Stimulated activated CD8-positive, alpha-beta memory T cell treated with anti-CD3 and anti-CD28 coated beads, Interleukin-7, amount 100 ng/mL, for 48 hours (primary cell): ENCODE measurements around the gene CHD1L.
A peak's percentile ranks its signal among the peaks of the same experiment; 100 is the strongest.
"Not testable (repeated sequence)": the region's sequence is repeated elsewhere in the genome, so short reads cannot be mapped to it uniquely, and the experiment has no call there.

ENCODE experiments used
- DNase-seq, 2 donors: peaks; one replicate each; pipeline ENCODE4 v3.0.0-alpha.2; 2020; ENCODE audit warnings: low read depth in 1 of 2; ENCODE audit errors: extremely low read depth in 1 of 2

CHD1L gene

GRCh38 chr1:147242449-147243227 lies at the start of gene CHD1L:
Gene CHD1L (plus strand): TSS chr1:147242684. CDS start chr1:147242704, 20 bp downstream.
- peak; percentile 89 for DNase-seq

- DNase-seq: not testable (repeated sequence)
Observed at GRCh38 chr1:147197324-147197723, 45.2 kb upstream of the CHD1L start.

DNA sequence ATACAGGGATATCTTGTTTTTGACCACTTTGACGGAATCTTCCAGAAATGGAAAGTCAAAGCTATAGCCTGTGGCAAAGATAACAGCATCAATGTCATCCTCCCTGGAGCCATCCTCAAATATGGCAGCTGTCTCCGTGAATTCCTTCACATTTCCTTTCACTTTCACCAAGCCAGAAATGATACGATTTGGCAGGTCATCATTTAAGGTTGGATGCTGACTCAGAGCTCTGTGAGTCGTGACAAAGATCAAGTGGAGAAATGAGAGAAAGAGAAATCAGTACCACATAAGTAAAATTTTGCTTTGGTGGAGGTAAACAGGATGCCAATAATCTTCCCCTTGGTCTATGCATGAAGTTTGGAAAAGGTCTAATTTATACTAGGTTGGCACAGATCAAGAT lies 41.2 kb upstream of the CHD1L start:
- no peak for DNase-seq

- DNase-seq: no peak
Observed at GRCh38 chr1:147201786-147202185, 40.7 kb upstream of the CHD1L start.

DNA sequence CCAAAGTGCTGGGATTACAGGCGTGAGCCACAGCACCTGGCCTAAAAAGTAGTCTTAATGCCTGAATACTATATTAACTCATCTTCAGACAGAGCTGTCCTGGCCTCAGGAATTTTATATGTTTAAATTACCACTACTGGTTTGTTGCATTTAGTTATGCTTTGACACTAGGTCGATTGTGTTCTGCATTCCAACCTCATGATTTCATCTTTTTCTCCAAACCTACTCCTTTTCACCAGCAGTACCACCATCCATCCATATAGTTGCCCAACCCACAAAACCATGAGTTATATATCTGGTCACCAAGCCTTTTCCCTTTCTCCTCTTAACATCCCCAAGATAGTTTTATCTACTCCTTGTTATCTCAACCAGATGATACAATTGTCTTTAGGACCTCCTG lies 39.9 kb upstream of the CHD1L start:
- DNase-seq: no peak

DNA sequence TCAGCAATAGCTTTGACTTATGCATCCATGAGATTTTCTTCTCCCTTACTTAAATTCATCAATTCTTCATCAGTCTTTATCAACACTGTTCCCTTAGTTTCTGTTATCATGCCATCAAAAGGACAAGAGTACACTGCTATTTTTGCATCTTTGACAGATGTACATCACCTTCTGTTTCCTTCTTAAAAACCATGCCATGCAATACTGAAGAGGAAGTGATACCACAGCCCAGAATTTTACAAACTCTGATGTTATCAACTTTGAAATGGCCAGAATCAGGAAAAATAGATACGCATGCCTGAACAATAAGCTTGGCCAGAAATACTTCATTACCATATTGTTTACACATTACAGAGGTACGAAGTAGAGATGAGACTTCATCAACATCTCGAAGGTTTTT lies 38.4 kb upstream of the CHD1L start:
- no peak for DNase-seq

- no peak for DNase-seq
Observed at GRCh38 chr1:147207192-147207591, 35.3 kb upstream of the CHD1L start.

- DNase-seq: no peak
Observed at GRCh38 chr1:147208619-147209018, 33.9 kb upstream of the CHD1L start.

- no peak for DNase-seq
Observed at GRCh38 chr1:147209825-147210821, 32.4 kb upstream of the CHD1L start.

GRCh38 chr1:147210987-147211386 lies 31.5 kb upstream of the CHD1L start:
- DNase-seq: no peak

DNA sequence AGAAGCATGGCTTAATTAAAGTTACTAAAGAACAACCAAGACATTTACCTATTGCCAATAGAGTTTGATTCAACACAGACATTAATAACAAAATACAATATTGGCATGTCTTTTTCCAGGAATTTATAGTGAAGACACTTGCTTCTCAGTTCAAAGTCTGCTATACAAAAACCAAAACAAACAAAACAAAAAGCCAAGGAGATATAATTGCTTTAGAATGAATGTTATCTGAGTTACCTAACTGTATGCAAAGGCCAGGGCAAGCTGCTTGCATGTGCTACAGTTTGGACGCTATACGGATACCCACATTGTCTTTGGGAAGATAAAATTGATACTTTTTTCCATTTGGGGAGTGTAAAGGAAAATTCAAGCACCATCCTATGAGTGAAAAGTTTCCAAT lies 30.9 kb upstream of the CHD1L start:
- no peak for DNase-seq

DNA sequence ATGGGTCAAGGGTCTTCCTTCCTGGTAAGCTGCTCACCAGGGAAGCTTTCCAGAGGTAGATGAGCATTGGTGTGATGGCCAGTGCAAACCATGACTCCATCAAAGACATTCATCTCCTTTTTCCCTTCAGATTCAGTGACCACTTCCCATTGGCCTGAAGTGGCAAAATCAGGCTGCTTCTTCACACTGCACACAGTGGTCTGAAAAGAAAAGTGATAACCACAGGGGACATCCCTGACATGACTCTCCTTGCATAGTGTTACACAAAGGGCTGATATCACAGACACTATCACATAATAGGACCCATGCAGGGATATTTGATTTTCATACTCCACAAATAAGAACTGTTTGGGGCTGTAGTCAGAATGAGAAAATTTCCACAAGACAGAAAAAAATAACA lies 29.2 kb upstream of the CHD1L start:
- no peak for DNase-seq

DNA sequence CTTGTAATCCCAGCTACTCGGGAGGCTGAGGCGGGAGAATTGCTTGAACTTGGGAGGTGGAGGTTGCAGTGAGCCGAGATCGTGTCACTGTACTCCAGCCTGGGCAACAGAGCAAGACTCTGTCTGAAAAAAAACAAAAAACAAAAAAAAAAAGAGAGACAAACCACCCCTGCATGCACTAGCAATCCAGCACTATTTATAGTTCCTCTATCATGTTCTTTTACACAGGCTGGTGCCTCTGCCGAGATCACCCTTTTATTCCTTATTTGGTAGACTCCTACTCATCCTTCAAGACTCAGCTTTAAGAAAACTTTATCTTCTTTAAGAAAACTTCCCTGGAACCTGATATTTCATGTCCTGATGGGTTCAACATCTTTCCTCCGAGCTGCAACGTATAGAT lies 28.2 kb upstream of the CHD1L start:
- DNase-seq: no peak

GRCh38 chr1:147214842-147215539 lies 27.5 kb upstream of the CHD1L start:
- DNase-seq: no peak

- DNase-seq: no peak
Observed at GRCh38 chr1:147215540-147215916, 27.0 kb upstream of the CHD1L start.

DNA sequence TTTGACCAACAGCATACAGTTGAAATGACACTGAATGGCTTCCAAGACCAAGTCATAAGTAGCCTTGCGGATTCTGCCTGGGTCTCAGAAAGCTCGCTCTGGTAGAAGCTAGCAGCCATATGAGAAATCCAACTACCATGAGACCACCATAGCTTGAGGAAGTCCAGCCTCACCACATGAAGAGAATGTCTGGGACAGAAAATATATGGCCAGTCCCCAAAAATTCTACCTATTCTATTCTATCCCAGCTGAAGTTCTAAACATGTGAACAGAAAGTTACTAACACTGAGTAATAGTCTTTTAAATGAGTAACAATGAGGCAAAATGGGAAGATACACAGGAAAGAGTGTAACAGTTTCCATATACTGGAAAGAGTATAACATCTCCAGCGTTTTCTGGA lies 26.4 kb upstream of the CHD1L start:
- no peak for DNase-seq

DNA sequence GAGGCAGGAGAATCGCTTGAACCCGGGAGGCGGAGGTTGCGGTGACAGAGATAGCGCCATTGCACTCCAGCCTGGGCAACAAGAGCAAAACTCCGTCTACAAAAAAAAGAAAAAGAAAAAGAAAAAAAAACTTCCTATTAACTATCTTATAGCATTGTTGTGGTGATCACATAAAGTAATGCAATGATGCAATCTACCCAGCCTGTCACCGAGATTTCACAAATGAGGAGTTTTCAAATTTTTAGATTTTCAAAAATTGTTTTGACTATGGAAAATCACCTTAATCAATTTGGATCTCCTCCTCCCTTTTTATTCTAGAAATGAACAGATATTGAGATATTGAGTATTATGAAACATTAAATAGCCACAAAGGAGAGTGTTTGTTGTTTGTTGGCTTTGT lies 25.3 kb upstream of the CHD1L start:
- no peak for DNase-seq

DNA sequence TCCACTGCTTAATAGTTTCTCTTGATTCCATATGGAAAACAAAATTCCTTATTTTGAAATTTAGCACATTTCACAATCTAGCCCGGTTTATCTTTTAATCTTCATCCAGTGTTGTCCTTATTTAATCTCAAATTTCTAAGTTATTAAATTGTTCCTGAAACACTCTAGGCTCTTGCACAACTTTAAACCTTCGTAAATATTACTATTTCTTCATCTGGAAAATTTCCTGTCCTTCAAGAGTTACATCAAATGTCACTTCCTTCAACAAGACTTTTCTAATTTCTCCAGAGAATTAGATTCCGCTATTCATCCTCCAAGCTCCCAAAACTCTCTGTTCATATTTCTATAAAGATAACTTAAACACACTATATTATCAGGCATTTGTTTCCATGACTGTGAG lies 23.9 kb upstream of the CHD1L start:
- no peak for DNase-seq

GRCh38 chr1:147223740-147224615 lies 18.5 kb upstream of the CHD1L start:
- DNase-seq: no peak

DNA sequence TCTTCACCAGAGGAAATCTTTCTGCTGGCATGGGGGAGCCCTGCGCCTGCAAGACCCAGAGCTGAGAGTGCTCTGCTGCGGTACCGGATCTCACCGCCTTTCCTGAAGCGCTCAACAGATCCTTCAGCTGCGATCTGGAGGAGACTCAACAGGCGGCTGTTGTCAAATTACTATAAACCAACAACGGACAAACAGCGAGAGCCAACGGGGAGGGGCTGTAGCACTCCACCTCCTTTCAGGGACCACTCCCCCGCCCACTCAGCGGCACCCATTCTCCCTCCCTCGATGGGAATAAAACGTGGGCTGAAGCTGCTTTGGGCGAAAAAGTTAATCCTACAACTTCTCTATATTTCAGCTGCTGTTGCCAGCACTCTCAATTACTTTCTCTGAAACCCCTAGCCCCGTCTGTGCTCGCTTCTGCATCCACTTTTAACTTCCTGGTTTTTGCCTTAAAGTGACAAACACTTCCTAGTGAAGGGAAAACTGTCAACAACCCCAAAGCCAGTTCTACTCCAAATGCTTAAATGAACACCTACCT lies 17.2 kb upstream of the CHD1L start, which contains the start of gene FMO5:
Gene FMO5 (minus strand): TSS at position 147 of the 538 bp plus-strand sequence. CDS start 310 bp downstream, outside the sequence.
- DNase-seq: peak in 1 of 2 donors; percentile 4
